Panc1 (cell line): ENCODE measurements around the gene ASTN2. TPM values are rescaled to one million over a fixed set of nuclear protein-coding genes. Genes with fewer than 3 reads are reported as not detected.

Experiments used
- ATAC-seq: fragments of 200-7000 bp; cut with Tn5 transposase; 2 replicates; pipeline ENCODE4 v1.9.1; 2020; ENCODE audit warnings: mild to moderate bottlenecking, moderate library complexity
- BruUV-seq: library from RNA; stranded (reverse); fragments of 400-500 nt; replicated peaks from 2 replicates; lab custom pipeline; 2021; lab: Mats Ljungman, UMichigan
- CTCF ChIA-PET: fragments of 300-600 bp; sonication (Branson Sonifier 250); formaldehyde crosslinking; loops from one replicate; lab custom pipeline; 2022; ENCODE audit warnings: antibody characterized with exemption; lab: Charles Lee
- POLR2A ChIA-PET: fragments of 300-600 bp; sonication (Branson Sonifier 250); formaldehyde crosslinking; loops from one replicate; lab custom pipeline; 2022; ENCODE audit warnings: antibody characterized with exemption; lab: Charles Lee
- DNase-seq: peaks from one replicate; pipeline ENCODE4 v3.0.0-alpha.2; 2010; ENCODE audit warnings: low read depth, low spot score
- H3K27ac ChIP-seq: 2 replicates; pipeline ENCODE4 v1.5.1; 2011; ENCODE audit warnings: mild to moderate bottlenecking, low read length, inconsistent platforms
- H3K27me3 ChIP-seq: fragments of 200-500 bp; sonication (Bioruptor generic); 2 replicates; pipeline ENCODE4 v1.6.0; 2014; ENCODE audit warnings: low read length, inconsistent platforms; ENCODE audit not compliant: control insufficient read depth, insufficient read depth
- H3K36me3 ChIP-seq: fragments of 200-500 bp; sonication (Bioruptor generic); 2 replicates; pipeline ENCODE4 v1.5.1; 2014; ENCODE audit warnings: inconsistent platforms, mild to moderate bottlenecking, low read length, moderate library complexity; ENCODE audit not compliant: control insufficient read depth, insufficient read depth
- H3K4me1 ChIP-seq: 2 replicates; pipeline ENCODE4 v1.5.1; 2011; ENCODE audit warnings: inconsistent platforms, mild to moderate bottlenecking, low read length, moderate library complexity; ENCODE audit not compliant: control insufficient read depth, insufficient read depth
- H3K4me3 ChIP-seq, 2 experiments: 2 replicates each; pipeline ENCODE4 v1.5.1; 2011 to 2012; ENCODE audit warnings: low read depth in 2 of 2, low read length in 2 of 2, mild to moderate bottlenecking in 2 of 2, inconsistent platforms in 1 of 2, moderate library complexity in 1 of 2
- H3K9me3 ChIP-seq: fragments of 200-500 bp; sonication (Bioruptor generic); 2 replicates; pipeline ENCODE4 v1.5.1; 2014; ENCODE audit warnings: low read depth, mild to moderate bottlenecking, inconsistent platforms, low read length, moderate library complexity; ENCODE audit not compliant: control insufficient read depth, insufficient read depth
- CTCF ChIP-seq: fragments of 450-650 bp; IDR thresholded peaks from 2 replicates; pipeline ENCODE4 v1.5.1; 2017; ENCODE audit warnings: mild to moderate bottlenecking
- POLR2AphosphoS5 ChIP-seq: IDR thresholded peaks from 2 replicates; pipeline ENCODE4 v1.6.1; 2012; ENCODE audit warnings: mild to moderate bottlenecking, low read depth, low read length, moderate library complexity
- SIN3A ChIP-seq: IDR thresholded peaks from 2 replicates; pipeline ENCODE4 v1.6.1; 2012; ENCODE audit warnings: low read depth, mild to moderate bottlenecking, low read length, moderate library complexity, borderline replicate concordance; ENCODE audit not compliant: insufficient read depth
- TCF7L2 ChIP-seq: IDR thresholded peaks from 2 replicates; pipeline ENCODE4 v1.6.1; 2011; ENCODE audit warnings: mild to moderate bottlenecking, low read depth, low read length, inconsistent platforms
- in situ Hi-C: cut with HindIII; loops from 2 replicates; pipeline ENCODE4 v1.10.0; 2016; ENCODE audit warnings: low sequenced_read_pairs, low pct_unique_long_range_greater_than_20kb
- intact Hi-C: fragments of 100-400 bp; cut with micrococcal nuclease; formaldehyde crosslinking; loops from one replicate; pipeline ENCODE4 v1.10.0; 2022; ENCODE audit not compliant: unreplicated experiment
- total RNA-seq: library from RNA; stranded (reverse); gene quantifications from one replicate; pipeline ENCODE4 v1.2.1, GENCODE V29; 2021; ENCODE audit not compliant: unreplicated experiment
- TF ChIP-seq, protein P1 (sequence below), 2 experiments: IDR thresholded peaks; 2 replicates each; pipeline ENCODE4 v1.6.1; 2011 to 2012; ENCODE audit warnings: low read depth in 2 of 2, control low read depth in 1 of 2, low read length in 1 of 2, mild to moderate bottlenecking in 1 of 2, moderate library complexity in 1 of 2; ENCODE audit not compliant: insufficient read depth in 1 of 2

Gene ASTN2
- total RNA-seq, 1 experiment from 2014 or later = 3.9 TPM

DNA sequence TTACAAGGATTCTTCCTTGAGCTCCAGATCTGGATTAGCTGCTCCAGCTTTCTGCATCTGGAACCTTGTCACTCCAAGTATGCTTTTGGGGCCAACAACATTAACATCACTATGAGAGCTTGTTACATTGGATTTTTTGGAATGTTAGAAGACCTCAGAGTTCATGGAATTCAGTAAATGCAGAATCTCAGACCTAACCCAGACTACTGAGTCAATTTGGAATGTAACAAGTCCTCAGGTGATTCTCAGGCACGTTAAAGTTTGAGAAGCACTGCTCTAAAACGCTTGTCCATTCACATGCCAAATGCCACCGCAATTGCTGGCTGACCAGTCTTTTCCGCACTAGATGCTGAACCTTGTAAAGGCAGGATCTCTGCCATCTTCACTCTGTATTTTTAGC is 979.2 kb downstream of the ASTN2 start:
- CTCF ChIA-PET = no interaction called here
- no TSS peak for BruUV-seq

DNA sequence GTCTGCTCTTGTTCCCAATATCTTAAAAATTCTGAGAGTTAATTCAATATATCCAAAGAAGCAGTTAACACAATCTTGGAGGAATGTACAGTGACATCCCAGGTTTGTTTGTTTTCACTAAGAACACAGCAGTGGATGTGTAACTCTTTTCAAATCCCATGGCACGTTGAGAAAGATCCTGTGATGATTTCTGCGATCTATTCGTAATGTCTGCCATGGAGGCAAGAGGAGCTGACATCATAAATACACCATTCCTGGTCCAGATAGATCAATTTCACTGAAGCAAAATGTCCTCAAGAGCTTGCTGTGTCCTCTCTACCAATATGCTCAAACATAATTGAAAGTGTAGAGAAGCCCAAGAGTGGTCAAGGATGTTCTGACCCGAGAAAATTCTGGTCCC is 980.5 kb downstream of the ASTN2 start:
- DNase-seq = no peak
- intact Hi-C loops (no loop called here), in situ Hi-C loops (no loop called here)
- no peaks in the 10 kb centered on the region for H3K4me1 ChIP-seq
- no peaks in the 10 kb centered on the region for H3K36me3 ChIP-seq
- H3K27ac ChIP-seq = no peak overlapping the region
- ChIA-PET CTCF (no interaction called here), POLR2A (no interaction called here)
- ATAC-seq = no peak
- no peaks in the 10 kb centered on the region for H3K9me3 ChIP-seq
- H3K27me3 ChIP-seq = no peaks in the 10 kb centered on the region
- no TSS peak for BruUV-seq
- no peak overlapping the region for H3K4me3 ChIP-seq
- no peak for TF ChIP-seq CTCF
- TF ChIP-seq TCF7L2 = no peak
- TF ChIP-seq POLR2AphosphoS5 = no peak
- TF ChIP-seq, protein P1, sequence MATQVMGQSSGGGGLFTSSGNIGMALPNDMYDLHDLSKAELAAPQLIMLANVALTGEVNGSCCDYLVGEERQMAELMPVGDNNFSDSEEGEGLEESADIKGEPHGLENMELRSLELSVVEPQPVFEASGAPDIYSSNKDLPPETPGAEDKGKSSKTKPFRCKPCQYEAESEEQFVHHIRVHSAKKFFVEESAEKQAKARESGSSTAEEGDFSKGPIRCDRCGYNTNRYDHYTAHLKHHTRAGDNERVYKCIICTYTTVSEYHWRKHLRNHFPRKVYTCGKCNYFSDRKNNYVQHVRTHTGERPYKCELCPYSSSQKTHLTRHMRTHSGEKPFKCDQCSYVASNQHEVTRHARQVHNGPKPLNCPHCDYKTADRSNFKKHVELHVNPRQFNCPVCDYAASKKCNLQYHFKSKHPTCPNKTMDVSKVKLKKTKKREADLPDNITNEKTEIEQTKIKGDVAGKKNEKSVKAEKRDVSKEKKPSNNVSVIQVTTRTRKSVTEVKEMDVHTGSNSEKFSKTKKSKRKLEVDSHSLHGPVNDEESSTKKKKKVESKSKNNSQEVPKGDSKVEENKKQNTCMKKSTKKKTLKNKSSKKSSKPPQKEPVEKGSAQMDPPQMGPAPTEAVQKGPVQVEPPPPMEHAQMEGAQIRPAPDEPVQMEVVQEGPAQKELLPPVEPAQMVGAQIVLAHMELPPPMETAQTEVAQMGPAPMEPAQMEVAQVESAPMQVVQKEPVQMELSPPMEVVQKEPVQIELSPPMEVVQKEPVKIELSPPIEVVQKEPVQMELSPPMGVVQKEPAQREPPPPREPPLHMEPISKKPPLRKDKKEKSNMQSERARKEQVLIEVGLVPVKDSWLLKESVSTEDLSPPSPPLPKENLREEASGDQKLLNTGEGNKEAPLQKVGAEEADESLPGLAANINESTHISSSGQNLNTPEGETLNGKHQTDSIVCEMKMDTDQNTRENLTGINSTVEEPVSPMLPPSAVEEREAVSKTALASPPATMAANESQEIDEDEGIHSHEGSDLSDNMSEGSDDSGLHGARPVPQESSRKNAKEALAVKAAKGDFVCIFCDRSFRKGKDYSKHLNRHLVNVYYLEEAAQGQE (IDR thresholded peaks at IDR 0.05; ENCODE audit: insufficient read depth in 1 of 2, low read depth in 2 of 2, low read length in 1 of 2) = no peak
- TF ChIP-seq SIN3A = no peak

More for the DNA sequence above, 979.2 kb downstream of the ASTN2 start:
- Histone ChIP-seq H3K27ac (no peak overlapping the region), H3K27me3 (no peaks in the 10 kb centered on the region), H3K4me1 (no peaks in the 10 kb centered on the region), H3K9me3 (no peaks in the 10 kb centered on the region), H3K36me3 (no peaks in the 10 kb centered on the region), H3K4me3 (no peak overlapping the region)
- ATAC-seq (no peak), DNase-seq (no peak)
- in situ Hi-C loops = no loop called here
- POLR2A ChIA-PET = no interaction called here
- TF ChIP-seq CTCF = no peak
- no peak for TF ChIP-seq SIN3A
- no peak for TF ChIP-seq TCF7L2
- no peak for TF ChIP-seq POLR2AphosphoS5
- TF ChIP-seq, protein P1 (IDR thresholded peaks at IDR 0.05; ENCODE audit: insufficient read depth in 1 of 2, low read depth in 2 of 2, low read length in 1 of 2) = no peak
- intact Hi-C loops = no loop called here
